Neural crest cell (in vitro differentiated cells): ENCODE data around the gene PSMB8. TPM values are rescaled to one million over a fixed set of nuclear protein-coding genes. Genes with fewer than 3 reads are reported as not detected.

Experiments
- DNase-seq: peaks from one replicate; pipeline ENCODE4 v3.0.0; 2021; ENCODE audit warnings: low read depth, mixed read lengths, low spot score
- H3K27ac Mint-ChIP-seq: one replicate; pipeline ENCODE4 v1.8.0; 2021; ENCODE audit warnings: mild to moderate bottlenecking, mixed read lengths; ENCODE audit not compliant: unreplicated experiment
- H3K27me3 Mint-ChIP-seq: 2 replicates; pipeline ENCODE4 v1.8.0; 2021; ENCODE audit warnings: low read depth, mild to moderate bottlenecking, mixed read lengths
- H3K36me3 Mint-ChIP-seq: 2 replicates; pipeline ENCODE4 v1.8.0; 2021; ENCODE audit warnings: low read depth, mild to moderate bottlenecking, mixed read lengths
- H3K4me1 Mint-ChIP-seq: 2 replicates; pipeline ENCODE4 v1.8.0; 2021; ENCODE audit warnings: mixed read lengths
- H3K4me3 Mint-ChIP-seq: one replicate; pipeline ENCODE4 v1.8.0; 2021; ENCODE audit warnings: mild to moderate bottlenecking, mixed read lengths
- H3K9me3 Mint-ChIP-seq: 2 replicates; pipeline ENCODE4 v1.8.0; 2021; ENCODE audit warnings: mixed read lengths
- CTCF ChIP-seq: fragments of 200-600 bp; sonication (generic); conservative IDR thresholded peaks from 2 replicates; pipeline ENCODE4 v1.5.0; 2021; ENCODE audit warnings: antibody characterized with exemption, mild to moderate bottlenecking
- total RNA-seq: library from RNA; stranded (reverse); gene quantifications from 2 replicates; pipeline ENCODE4 v1.2.1, GENCODE V29; 2021

Gene PSMB8
- total RNA-seq, 1 donor from 2014 or later = 1.1 TPM

DNA sequence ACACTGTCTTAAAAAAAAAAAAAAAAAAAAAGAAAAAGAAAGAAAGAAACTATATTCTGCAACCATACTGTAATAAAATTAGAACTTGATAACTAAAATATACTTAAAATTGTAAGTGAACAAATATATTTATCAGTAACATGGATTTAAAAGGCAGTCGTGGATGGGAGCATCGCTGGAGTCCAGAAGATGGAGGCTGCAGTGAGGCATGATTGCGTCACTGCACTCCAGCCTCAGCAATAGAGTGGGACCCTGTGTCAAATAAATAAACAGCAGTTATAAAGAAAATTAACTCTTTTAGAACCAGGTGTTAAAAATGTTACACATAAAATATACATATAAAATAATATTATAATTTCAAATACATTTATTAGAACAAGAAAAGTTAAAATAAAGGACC, 18.9 kb upstream of the PSMB8 start:
- H3K27me3 Mint-ChIP-seq = peaks cover 85% of the 10 kb centered on the region
- no peaks in the 10 kb centered on the region for H3K36me3 Mint-ChIP-seq
- no peak for TF ChIP-seq CTCF
- no peaks in the 10 kb centered on the region for H3K9me3 Mint-ChIP-seq
- no peak overlapping the region for H3K27ac Mint-ChIP-seq
- no peak for DNase-seq
- H3K4me3 Mint-ChIP-seq = no peak overlapping the region
- H3K4me1 Mint-ChIP-seq = no peaks in the 10 kb centered on the region

GRCh38 chr6:32860674-32861073, 16.8 kb upstream of the PSMB8 start:
- H3K4me3 Mint-ChIP-seq = no peak overlapping the region
- H3K4me1 Mint-ChIP-seq = no peaks in the 10 kb centered on the region
- DNase-seq = no peak
- TF ChIP-seq CTCF = no peak
- no peaks in the 10 kb centered on the region for H3K36me3 Mint-ChIP-seq
- peaks cover 85% of the 10 kb centered on the region for H3K27me3 Mint-ChIP-seq
- no peak overlapping the region for H3K27ac Mint-ChIP-seq
- H3K9me3 Mint-ChIP-seq = no peaks in the 10 kb centered on the region

DNA sequence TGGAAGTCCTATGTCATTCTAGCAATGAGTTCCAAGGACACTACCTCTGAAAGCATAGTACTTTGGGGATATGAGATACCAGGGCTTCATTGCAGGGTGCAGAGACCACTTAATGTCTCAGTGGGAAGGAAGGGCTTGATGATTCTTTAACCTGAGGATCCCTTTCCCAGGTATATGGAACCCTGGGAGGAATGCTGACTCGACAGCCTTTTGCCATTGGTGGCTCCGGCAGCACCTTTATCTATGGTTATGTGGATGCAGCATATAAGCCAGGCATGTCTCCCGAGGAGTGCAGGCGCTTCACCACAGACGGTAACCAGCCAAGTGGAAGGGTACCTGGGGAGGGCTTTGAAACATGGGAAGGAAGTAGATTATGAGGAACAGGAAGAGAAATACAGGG, 14.3 kb upstream of the PSMB8 start:
- TF ChIP-seq CTCF = no peak
- Mint-ChIP-seq H3K27ac (no peak overlapping the region), H3K9me3 (no peaks in the 10 kb centered on the region), H3K4me3 (no peak overlapping the region), H3K4me1 (peaks cover 10% of the 10 kb centered on the region), H3K27me3 (peaks cover 88% of the 10 kb centered on the region), H3K36me3 (no peaks in the 10 kb centered on the region)
- no peak for DNase-seq

- Mint-ChIP-seq H3K4me3 (no peak overlapping the region), H3K27me3 (peaks cover 93% of the 10 kb centered on the region), H3K27ac (no peak overlapping the region), H3K4me1 (peaks cover 17% of the 10 kb centered on the region), H3K9me3 (no peaks in the 10 kb centered on the region), H3K36me3 (no peaks in the 10 kb centered on the region)
- DNase-seq = no peak
- no peak for TF ChIP-seq CTCF
Observed at GRCh38 chr6:32857156-32857891, 13.5 kb upstream of the PSMB8 start.

- Mint-ChIP-seq H3K27ac (no peak overlapping the region), H3K9me3 (no peaks in the 10 kb centered on the region), H3K4me3 (peak overlapping the region; percentile 29), H3K27me3 (peaks cover 95% of the 10 kb centered on the region), H3K4me1 (peaks cover 18% of the 10 kb centered on the region), H3K36me3 (no peaks in the 10 kb centered on the region)
- no peak for DNase-seq
- no peak for TF ChIP-seq CTCF
Observed at GRCh38 chr6:32855467-32856174, 11.8 kb upstream of the PSMB8 start.
